Measurements from ENCODE around the gene IL19. TPM values are rescaled to one million over a fixed set of nuclear protein-coding genes. Genes with fewer than 3 reads are reported as not detected.

IL19 gene
- polyA plus RNA-seq, 1 of the 3 experiments (the other 2 are of a cell fraction), result not detected

DNA sequence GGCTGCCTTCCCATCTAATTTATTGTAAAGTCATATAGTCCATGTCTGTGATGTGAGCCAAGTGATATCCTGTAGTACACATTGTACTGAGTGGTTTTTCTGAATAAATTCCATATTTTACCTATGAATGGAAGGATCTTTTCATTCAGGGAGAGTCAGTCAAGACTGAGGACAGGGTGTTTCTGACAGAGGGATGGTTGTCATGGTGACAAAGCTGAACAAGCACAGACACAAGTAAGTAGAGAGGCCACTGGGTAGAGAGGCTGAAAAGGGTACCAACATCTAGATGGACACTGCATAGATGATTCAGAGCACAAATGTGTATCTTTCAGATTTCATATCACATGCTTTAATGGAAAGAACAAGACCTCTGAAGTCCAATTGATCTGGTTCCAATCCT lies 72.3 kb downstream of the IL19 start (continued):
- TF ChIP-seq, protein P1, sequence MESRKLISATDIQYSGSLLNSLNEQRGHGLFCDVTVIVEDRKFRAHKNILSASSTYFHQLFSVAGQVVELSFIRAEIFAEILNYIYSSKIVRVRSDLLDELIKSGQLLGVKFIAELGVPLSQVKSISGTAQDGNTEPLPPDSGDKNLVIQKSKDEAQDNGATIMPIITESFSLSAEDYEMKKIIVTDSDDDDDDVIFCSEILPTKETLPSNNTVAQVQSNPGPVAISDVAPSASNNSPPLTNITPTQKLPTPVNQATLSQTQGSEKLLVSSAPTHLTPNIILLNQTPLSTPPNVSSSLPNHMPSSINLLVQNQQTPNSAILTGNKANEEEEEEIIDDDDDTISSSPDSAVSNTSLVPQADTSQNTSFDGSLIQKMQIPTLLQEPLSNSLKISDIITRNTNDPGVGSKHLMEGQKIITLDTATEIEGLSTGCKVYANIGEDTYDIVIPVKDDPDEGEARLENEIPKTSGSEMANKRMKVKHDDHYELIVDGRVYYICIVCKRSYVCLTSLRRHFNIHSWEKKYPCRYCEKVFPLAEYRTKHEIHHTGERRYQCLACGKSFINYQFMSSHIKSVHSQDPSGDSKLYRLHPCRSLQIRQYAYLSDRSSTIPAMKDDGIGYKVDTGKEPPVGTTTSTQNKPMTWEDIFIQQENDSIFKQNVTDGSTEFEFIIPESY (IDR thresholded peaks at IDR 0.05; ENCODE audit: borderline replicate concordance, low read depth), result no peak
- TF ChIP-seq GATA2 (CRISPR knock-in tag; IDR thresholded peaks at IDR 0.05), result no peak
- TF ChIP-seq, protein P2, sequence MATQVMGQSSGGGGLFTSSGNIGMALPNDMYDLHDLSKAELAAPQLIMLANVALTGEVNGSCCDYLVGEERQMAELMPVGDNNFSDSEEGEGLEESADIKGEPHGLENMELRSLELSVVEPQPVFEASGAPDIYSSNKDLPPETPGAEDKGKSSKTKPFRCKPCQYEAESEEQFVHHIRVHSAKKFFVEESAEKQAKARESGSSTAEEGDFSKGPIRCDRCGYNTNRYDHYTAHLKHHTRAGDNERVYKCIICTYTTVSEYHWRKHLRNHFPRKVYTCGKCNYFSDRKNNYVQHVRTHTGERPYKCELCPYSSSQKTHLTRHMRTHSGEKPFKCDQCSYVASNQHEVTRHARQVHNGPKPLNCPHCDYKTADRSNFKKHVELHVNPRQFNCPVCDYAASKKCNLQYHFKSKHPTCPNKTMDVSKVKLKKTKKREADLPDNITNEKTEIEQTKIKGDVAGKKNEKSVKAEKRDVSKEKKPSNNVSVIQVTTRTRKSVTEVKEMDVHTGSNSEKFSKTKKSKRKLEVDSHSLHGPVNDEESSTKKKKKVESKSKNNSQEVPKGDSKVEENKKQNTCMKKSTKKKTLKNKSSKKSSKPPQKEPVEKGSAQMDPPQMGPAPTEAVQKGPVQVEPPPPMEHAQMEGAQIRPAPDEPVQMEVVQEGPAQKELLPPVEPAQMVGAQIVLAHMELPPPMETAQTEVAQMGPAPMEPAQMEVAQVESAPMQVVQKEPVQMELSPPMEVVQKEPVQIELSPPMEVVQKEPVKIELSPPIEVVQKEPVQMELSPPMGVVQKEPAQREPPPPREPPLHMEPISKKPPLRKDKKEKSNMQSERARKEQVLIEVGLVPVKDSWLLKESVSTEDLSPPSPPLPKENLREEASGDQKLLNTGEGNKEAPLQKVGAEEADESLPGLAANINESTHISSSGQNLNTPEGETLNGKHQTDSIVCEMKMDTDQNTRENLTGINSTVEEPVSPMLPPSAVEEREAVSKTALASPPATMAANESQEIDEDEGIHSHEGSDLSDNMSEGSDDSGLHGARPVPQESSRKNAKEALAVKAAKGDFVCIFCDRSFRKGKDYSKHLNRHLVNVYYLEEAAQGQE (IDR thresholded peaks at IDR 0.05; ENCODE audit: low read depth, low read length), result no peak

DNA sequence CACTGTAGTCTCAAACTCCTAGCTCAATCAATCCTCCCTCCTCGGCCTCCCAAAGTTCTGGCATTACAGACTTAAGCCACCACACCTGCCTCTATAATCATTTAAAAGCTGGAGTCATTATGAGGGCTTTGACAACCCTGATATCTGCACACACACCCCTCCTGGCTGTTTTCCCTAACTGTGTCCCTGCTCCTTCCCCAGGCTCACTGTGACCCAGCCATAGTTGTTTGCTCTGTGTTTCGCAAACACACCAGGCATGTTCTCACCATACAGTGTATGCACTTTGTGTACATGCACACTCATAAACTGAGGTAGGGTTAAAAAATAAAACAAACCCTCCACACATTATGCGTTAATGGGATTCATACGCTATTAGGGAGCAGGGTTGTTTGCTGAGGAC lies 73.1 kb downstream of the IL19 start:
- Histone ChIP-seq H3K4me3 (ENCODE audit: low read depth in 2 of 2, low read length in 1 of 2) (no peak overlapping the region), H3K36me3 (replicated peaks in 1 of 2; ENCODE audit: control insufficient read depth in 1 of 2, insufficient read depth in 2 of 2, low read length in 1 of 2) (no peaks in the 10 kb centered on the region), H3K27ac (ENCODE audit: low read depth in 2 of 2, low read length in 1 of 2) (no peak overlapping the region), H3K9me2 (no peaks in the 10 kb centered on the region), H3K79me2 (ENCODE audit: insufficient read depth) (no peaks in the 10 kb centered on the region), H3K4me2 (no peak overlapping the region), H3K9me3 (no peaks in the 10 kb centered on the region), H3K27me3 (ENCODE audit: insufficient read depth) (no peaks in the 10 kb centered on the region), H2AFZ (ENCODE audit: low read depth) (no peak overlapping the region), H3K9ac (no peak overlapping the region), H4K20me1 (ENCODE audit: insufficient read depth) (no peaks in the 10 kb centered on the region), H3F3A (replicated peaks; ENCODE audit: insufficient read depth) (no peaks in the 10 kb centered on the region), H3K4me1 (ENCODE audit: control insufficient read depth in 1 of 2, insufficient read depth in 2 of 2, low read depth in 1 of 2, low read length in 1 of 2) (peaks cover 0 to 4% of the 10 kb centered on the region in 2 experiments; a peak in 1 of 4 replicates)
- ChIA-PET CTCF (no interaction called here), POLR2A (no interaction called here)
- TF ChIP-seq, protein P3, sequence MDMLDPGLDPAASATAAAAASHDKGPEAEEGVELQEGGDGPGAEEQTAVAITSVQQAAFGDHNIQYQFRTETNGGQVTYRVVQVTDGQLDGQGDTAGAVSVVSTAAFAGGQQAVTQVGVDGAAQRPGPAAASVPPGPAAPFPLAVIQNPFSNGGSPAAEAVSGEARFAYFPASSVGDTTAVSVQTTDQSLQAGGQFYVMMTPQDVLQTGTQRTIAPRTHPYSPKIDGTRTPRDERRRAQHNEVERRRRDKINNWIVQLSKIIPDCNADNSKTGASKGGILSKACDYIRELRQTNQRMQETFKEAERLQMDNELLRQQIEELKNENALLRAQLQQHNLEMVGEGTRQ (IDR thresholded peaks at IDR 0.05; ENCODE audit: borderline replicate concordance, low read depth, low read length), result no peak
- TF ChIP-seq JUND (IDR thresholded peaks at IDR 0.05), result no peak
- no peak for TF ChIP-seq SIN3A (IDR thresholded peaks at IDR 0.05; ENCODE audit: borderline replicate concordance, low read depth, low read length)
- TF ChIP-seq, protein P4, sequence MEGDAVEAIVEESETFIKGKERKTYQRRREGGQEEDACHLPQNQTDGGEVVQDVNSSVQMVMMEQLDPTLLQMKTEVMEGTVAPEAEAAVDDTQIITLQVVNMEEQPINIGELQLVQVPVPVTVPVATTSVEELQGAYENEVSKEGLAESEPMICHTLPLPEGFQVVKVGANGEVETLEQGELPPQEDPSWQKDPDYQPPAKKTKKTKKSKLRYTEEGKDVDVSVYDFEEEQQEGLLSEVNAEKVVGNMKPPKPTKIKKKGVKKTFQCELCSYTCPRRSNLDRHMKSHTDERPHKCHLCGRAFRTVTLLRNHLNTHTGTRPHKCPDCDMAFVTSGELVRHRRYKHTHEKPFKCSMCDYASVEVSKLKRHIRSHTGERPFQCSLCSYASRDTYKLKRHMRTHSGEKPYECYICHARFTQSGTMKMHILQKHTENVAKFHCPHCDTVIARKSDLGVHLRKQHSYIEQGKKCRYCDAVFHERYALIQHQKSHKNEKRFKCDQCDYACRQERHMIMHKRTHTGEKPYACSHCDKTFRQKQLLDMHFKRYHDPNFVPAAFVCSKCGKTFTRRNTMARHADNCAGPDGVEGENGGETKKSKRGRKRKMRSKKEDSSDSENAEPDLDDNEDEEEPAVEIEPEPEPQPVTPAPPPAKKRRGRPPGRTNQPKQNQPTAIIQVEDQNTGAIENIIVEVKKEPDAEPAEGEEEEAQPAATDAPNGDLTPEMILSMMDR (IDR thresholded peaks at IDR 0.05), result no peak
- TF ChIP-seq NFIC (IDR thresholded peaks at IDR 0.05; ENCODE audit: borderline replicate concordance), result no peak
- TF ChIP-seq NRF1 (IDR thresholded peaks at IDR 0.05; ENCODE audit: low read depth, low read length), result no peak
- no peak for TF ChIP-seq RCOR1 (IDR thresholded peaks at IDR 0.05; ENCODE audit: low read length)
- no peak for TF ChIP-seq ELF1 (IDR thresholded peaks at IDR 0.05)
- TF ChIP-seq MEF2A (IDR thresholded peaks at IDR 0.05; ENCODE audit: borderline replicate concordance, low read depth), result no peak
- 62% methylated on average over 4 of the region's 4 CpGs for WGBS (ENCODE audit: low lambda C conversion rate)
- no peak for DNase-seq
